B cell (primary cell): ENCODE measurements around the gene SGCG. TPM values are rescaled to one million over a fixed set of nuclear protein-coding genes. Genes with fewer than 3 reads are reported as not detected.

Source experiments
- ATAC-seq: fragments of 200-7000 bp; cut with Tn5 transposase; one replicate; pipeline ENCODE4 v1.10.0; 2021; ENCODE audit warnings: low read depth, mild to moderate bottlenecking, moderate number of reproducible peaks, moderate library complexity
- CTCF ChIA-PET: fragments of 350-600 bp; sonication (Branson Sonifier 250); formaldehyde crosslinking; loops from one replicate; lab custom pipeline; 2021; ENCODE audit warnings: antibody characterized with exemption, inconsistent platforms; lab: Charles Lee
- POLR2A ChIA-PET: fragments of 350-600 bp; sonication (Branson Sonifier 250); formaldehyde crosslinking; loops from one replicate; lab custom pipeline; 2021; ENCODE audit warnings: antibody characterized with exemption; lab: Charles Lee
- DNase-seq: peaks from one replicate; pipeline ENCODE4 v3.0.0; 2013
- H2AFZ ChIP-seq: 2 replicates; pipeline ENCODE4 v1.6.1; 2012; ENCODE audit warnings: mild to moderate bottlenecking, low read depth, low read length; ENCODE audit not compliant: insufficient read depth, poor library complexity, severe bottlenecking
- H3K27ac ChIP-seq, 2 donors: 1 replicate in 1 of 2; 2 replicates in 1 of 2; pipeline ENCODE4 v1.5.1; 2012 to 2013; ENCODE audit warnings: low read length in 2 of 2, mild to moderate bottlenecking in 2 of 2, moderate library complexity in 1 of 2
- H3K27me3 ChIP-seq, 4 experiments: fragments of 200-600 bp in 1 of 4; sonication (generic) in 1 of 4; replicated peaks in 1 of 4; 1 replicate in 2 of 4; 2 replicates in 2 of 4; pipeline versions ENCODE4 v1.6.1 to v1.7.0; 2013 to 2016; ENCODE audit warnings: low read length in 3 of 4, mild to moderate bottlenecking in 2 of 4, mixed read lengths in 1 of 4, moderate library complexity in 1 of 4; ENCODE audit not compliant: insufficient read depth in 4 of 4, control insufficient read depth in 3 of 4; ENCODE audit errors: control extremely low read depth in 1 of 4
- H3K36me3 ChIP-seq, 2 experiments: replicated peaks in 1 of 2; 1 replicate in 1 of 2; 2 replicates in 1 of 2; pipeline versions ENCODE4 v1.6.1 to v1.7.1; 2013; ENCODE audit warnings: low read length in 1 of 2; ENCODE audit not compliant: insufficient read depth in 2 of 2, control insufficient read depth in 1 of 2; ENCODE audit errors: control extremely low read depth in 1 of 2, extremely low read depth in 1 of 2
- H3K4me1 ChIP-seq, 2 donors: fragments of 200-600 bp in 1 of 2; sonication (generic) in 1 of 2; 1 replicate in 1 of 2; 2 replicates in 1 of 2; pipeline versions ENCODE4 v1.5.1 to v1.6.1; 2013 to 2017; ENCODE audit warnings: low read length in 2 of 2; ENCODE audit not compliant: control insufficient read depth in 2 of 2, insufficient read depth in 2 of 2
- H3K4me2 ChIP-seq: replicated peaks from 2 replicates; pipeline ENCODE3; 2012; ENCODE audit warnings: mild to moderate bottlenecking, low read depth, low read length; ENCODE audit not compliant: poor library complexity, severe bottlenecking
- H3K4me3 ChIP-seq, 5 experiments: fragments of 200-600 bp in 1 of 5; sonication (generic) in 1 of 5; 1 replicate in 3 of 5; 2 replicates in 2 of 5; pipeline versions ENCODE4 v1.5.1 to v1.7.0; 2011 to 2016; ENCODE audit warnings: low read length in 4 of 5, mild to moderate bottlenecking in 4 of 5, low read depth in 2 of 5, control low read depth in 1 of 5, moderate library complexity in 1 of 5; ENCODE audit not compliant: insufficient read depth in 1 of 5; ENCODE audit errors: control extremely low read depth in 1 of 5, extremely low read depth in 1 of 5
- H3K79me2 ChIP-seq: fragments of 200-600 bp; sonication (generic); one replicate; pipeline ENCODE4 v1.6.0; 2016; ENCODE audit warnings: low read length; ENCODE audit not compliant: control insufficient read depth, insufficient read depth
- H3K9ac ChIP-seq: fragments of 200-600 bp; sonication (generic); 2 replicates; pipeline ENCODE4 v1.6.1; 2017; ENCODE audit warnings: mild to moderate bottlenecking, low read length, moderate library complexity
- H3K9me3 ChIP-seq, 3 donors: one replicate each; pipeline versions ENCODE4 v1.6.1 to v1.7.1; 2013; ENCODE audit warnings: low read length in 2 of 3; ENCODE audit not compliant: control insufficient read depth in 2 of 3, insufficient read depth in 1 of 3; ENCODE audit errors: control extremely low read depth in 1 of 3
- H4K20me1 ChIP-seq: 2 replicates; pipeline ENCODE4 v1.6.0; 2012; ENCODE audit warnings: mild to moderate bottlenecking, low read length; ENCODE audit not compliant: insufficient read depth, control insufficient read depth, poor library complexity, severe bottlenecking
- H3K27ac Mint-ChIP-seq: one replicate; pipeline ENCODE4 v1.8.0; 2021; ENCODE audit warnings: mixed read lengths
- H3K27me3 Mint-ChIP-seq: one replicate; pipeline ENCODE4 v1.8.0; 2021; ENCODE audit warnings: mixed read lengths
- H3K4me1 Mint-ChIP-seq: one replicate; pipeline ENCODE4 v1.8.0; 2021; ENCODE audit warnings: mixed read lengths
- H3K4me3 Mint-ChIP-seq: one replicate; pipeline ENCODE4 v1.8.0; 2021; ENCODE audit warnings: mixed read lengths
- H3K9me3 Mint-ChIP-seq: one replicate; pipeline ENCODE4 v1.8.0; 2022; ENCODE audit warnings: mixed read lengths; ENCODE audit not compliant: insufficient read depth
- CTCF ChIP-seq: fragments of 200-600 bp; IDR thresholded peaks from one replicate; pipeline ENCODE4 v1.8.0; 2022; ENCODE audit warnings: antibody characterized with exemption, mild to moderate bottlenecking
- EZH2 ChIP-seq: IDR thresholded peaks from 2 replicates; pipeline ENCODE4 v1.6.1; 2012; ENCODE audit warnings: borderline replicate concordance, low read depth, mild to moderate bottlenecking, moderate library complexity, low read length; ENCODE audit not compliant: insufficient read depth, poor library complexity, severe bottlenecking
- WGBS: methylation state at CpG from one replicate; pipeline ENCODE4 v1.1.5; 2013; ENCODE audit warnings: missing lambda C conversion rate; ENCODE audit not compliant: insufficient coverage; 5-methylcytosine and 5-hydroxymethylcytosine counted together
- intact Hi-C: fragments of 100-400 bp; cut with micrococcal nuclease; formaldehyde crosslinking; loops from one replicate; pipeline ENCODE4 v1.10.0; 2022
- polyA plus RNA-seq: library from polyadenylated mRNA; depleted of rRNA; stranded (reverse); fragments of >200 nt; gene quantifications from 2 replicates; pipeline ENCODE4 v1.2.3, GENCODE V29; 2012
- total RNA-seq, 2 donors: library from RNA; stranded (reverse); fragments of 120-200 nt in 1 of 2; gene quantifications; 1 replicate in 1 of 2; 2 replicates in 1 of 2; pipeline versions ENCODE4 v1.2.3 to v1.2.4, GENCODE V29; 2013 to 2022

SGCG gene
- total and polyA plus RNA-seq, 2 donors (not counting 1 experiment from before 2014, with no cell fraction given): not detected

DNA sequence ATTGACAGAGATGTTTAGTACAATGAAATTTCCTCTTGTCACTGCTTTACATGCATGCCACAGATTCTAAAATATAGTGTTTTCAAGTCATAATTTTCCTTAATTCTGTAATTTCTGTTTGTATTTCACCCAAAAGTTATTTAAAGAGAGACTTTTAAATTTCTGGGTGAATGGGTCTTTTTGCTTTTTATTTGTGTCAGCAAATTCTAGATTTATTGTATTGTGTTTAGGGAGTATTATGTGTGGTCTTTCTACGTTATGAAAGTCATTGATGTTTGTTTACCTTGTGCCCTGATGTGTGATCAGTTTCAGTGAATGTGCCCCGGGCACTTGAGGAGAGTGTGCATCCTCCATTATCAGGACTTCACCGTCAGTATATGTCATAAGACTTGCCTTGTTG is 92.7 kb downstream of the SGCG start:
- TF ChIP-seq CTCF (no peak), EZH2 (no peak)
- 93% methylated on average over 3 of the region's 3 CpGs for WGBS
- POLR2A ChIA-PET: no interaction called here
- no peaks in the 10 kb centered on the region for H3K9me3 Mint-ChIP-seq
- Histone ChIP-seq H3K4me1 (no peaks in the 10 kb centered on the region), H3K27me3 (no peaks in the 10 kb centered on the region), H3K27ac (no peak overlapping the region), H4K20me1 (no peaks in the 10 kb centered on the region), H3K4me2 (no peak overlapping the region), H3K4me3 (no peak overlapping the region), H3K9me3 (no peaks in the 10 kb centered on the region), H3K9ac (no peak overlapping the region), H3K36me3 (no peaks in the 10 kb centered on the region), H2AFZ (no peak overlapping the region), H3K79me2 (no peaks in the 10 kb centered on the region)
- no peak overlapping the region for H3K27ac Mint-ChIP-seq
- no peak overlapping the region for H3K4me3 Mint-ChIP-seq
- CTCF ChIA-PET: no interaction called here
- H3K27me3 Mint-ChIP-seq: peaks cover 6% of the 10 kb centered on the region
- no peaks in the 10 kb centered on the region for H3K4me1 Mint-ChIP-seq
- DNase-seq (no peak), ATAC-seq (no peak)
- intact Hi-C loops: no loop called here

DNA sequence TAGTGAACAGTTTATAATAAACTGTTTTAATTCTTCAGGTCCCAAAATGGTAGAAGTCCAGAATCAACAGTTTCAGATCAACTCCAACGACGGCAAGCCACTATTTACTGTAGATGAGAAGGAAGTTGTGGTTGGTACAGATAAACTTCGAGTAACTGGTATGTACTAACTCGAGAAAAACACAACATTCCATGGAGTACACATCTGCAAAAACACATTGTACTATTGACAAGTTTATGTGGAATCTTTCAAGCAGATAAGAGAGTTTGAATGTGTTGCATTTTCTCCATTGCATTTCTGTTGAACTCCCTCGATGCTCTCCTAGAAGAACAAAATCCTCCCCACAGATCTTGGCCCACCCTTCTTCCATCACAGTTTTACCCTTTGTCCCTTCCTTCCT is 98.5 kb downstream of the SGCG start:
- intact Hi-C loops: no loop called here
- WGBS: 33% methylated on average over 1 of the region's 5 CpGs
- H3K4me1 ChIP-seq: no peaks in the 10 kb centered on the region

More for the DNA sequence above, 98.5 kb downstream of the SGCG start:
- peaks cover 6% of the 10 kb centered on the region for H3K27me3 Mint-ChIP-seq
- H3K4me3 ChIP-seq: no peak overlapping the region
- no peaks in the 10 kb centered on the region for H3K79me2 ChIP-seq
- no peak overlapping the region for H2AFZ ChIP-seq
- H3K9ac ChIP-seq: no peak overlapping the region
- no peak for TF ChIP-seq CTCF
- no peak for TF ChIP-seq EZH2
- H3K27ac Mint-ChIP-seq: no peak overlapping the region
- H3K27ac ChIP-seq: no peak overlapping the region
- ChIA-PET CTCF (no interaction called here), POLR2A (no interaction called here)
- DNase-seq (no peak), ATAC-seq (no peak)
- H3K9me3 Mint-ChIP-seq: peaks cover 5% of the 10 kb centered on the region
- no peaks in the 10 kb centered on the region for H3K27me3 ChIP-seq
- H3K9me3 ChIP-seq: peaks cover 0 to 1% (median 0%) of the 10 kb centered on the region in 3 donors
- no peak overlapping the region for H3K4me2 ChIP-seq
- no peaks in the 10 kb centered on the region for H4K20me1 ChIP-seq
- H3K4me1 Mint-ChIP-seq: no peaks in the 10 kb centered on the region
- H3K4me3 Mint-ChIP-seq: no peak overlapping the region
- no peaks in the 10 kb centered on the region for H3K36me3 ChIP-seq
